HepG2 (cell line): ENCODE results near the gene ENTPD7. TPM values are rescaled to one million over a fixed set of nuclear protein-coding genes. Genes with fewer than 3 reads are reported as not detected.

ENCODE experiments used
- polyA plus RNA-seq, 8 experiments: library from polyadenylated mRNA; depleted of rRNA in 3 of 8; stranded (reverse) in 7 of 8; unstranded in 1 of 8; fragments of >200 nt; fragmentation: Illumina TruSeq in 4 of 8; extraction: Trizol in 4 of 8; gene quantifications; 2 replicates each; pipeline versions ENCODE4 v1.2.1 to v1.2.3, GENCODE V29; 2011 to 2016; ENCODE audit warnings: low read depth in 4 of 8, missing spikeins in 1 of 8, mixed read lengths in 1 of 8; ENCODE audit not compliant: insufficient read depth in 1 of 8
- small RNA-seq, 3 experiments: library from RNA; depleted of rRNA; stranded (forward); fragments of <200 nt; gene quantifications; one replicate each; pipeline ENCODE3, GENCODE V24; 2012; ENCODE audit warnings: low read depth in 2 of 3, low replicate concordance in 1 of 3; ENCODE audit not compliant: insufficient read length in 3 of 3, insufficient read depth in 2 of 3
- total RNA-seq, 5 experiments: library from RNA; depleted of rRNA; stranded (reverse); fragments of >200 nt; fragmentation: Illumina TruSeq; extraction: Trizol; gene quantifications; 2 replicates each; pipeline ENCODE4 v1.2.3, GENCODE V29; 2016; ENCODE audit warnings: low read depth in 1 of 5

ENTPD7 gene
- total and polyA plus RNA-seq, 2 of the 13 experiments (the other 11 are each of a cell fraction or from before 2014, with no cell fraction given), result 7.6 to 36.5 TPM

Small RNA genes within 50 kb of the gene (small RNA-seq; reads per million reads assigned to genes)
- gene AL133353.1, result 0 reads per million in 3 experiments

Other genes with a start within 250 kb of the ENTPD7 start
- 102 and 138 TPM in 2 replicates for gene GOT1, start 228.9 kb upstream of the ENTPD7 start, total RNA-seq (2016; rRNA removed; fragmentation: Illumina TruSeq; extraction: Trizol)
- 81.2 and 108 TPM in 2 replicates for gene GOT1, start 228.9 kb upstream of the ENTPD7 start, polyA plus RNA-seq (2011; rRNA removed)
- gene NKX2-3, start 126.6 kb upstream of the ENTPD7 start, total RNA-seq (2016; rRNA removed; fragmentation: Illumina TruSeq; extraction: Trizol), result not detected in 2 replicates
- not detected in 2 replicates for gene NKX2-3, start 126.6 kb upstream of the ENTPD7 start, polyA plus RNA-seq (2011; rRNA removed)
- gene SLC25A28, start 39.1 kb upstream of the ENTPD7 start, total RNA-seq (2016; rRNA removed; fragmentation: Illumina TruSeq; extraction: Trizol), result 7.5 and 15.2 TPM in 2 replicates
- 41.0 and 48.5 TPM in 2 replicates for gene SLC25A28, start 39.1 kb upstream of the ENTPD7 start, polyA plus RNA-seq (2011; rRNA removed)
- 44.7 and 59.4 TPM in 2 replicates for gene COX15, start 72.6 kb downstream of the ENTPD7 start, total RNA-seq (2016; rRNA removed; fragmentation: Illumina TruSeq; extraction: Trizol)
- 17.4 and 19.2 TPM in 2 replicates for gene COX15, start 72.6 kb downstream of the ENTPD7 start, polyA plus RNA-seq (2011; rRNA removed)
- 25.8 and 36.5 TPM in 2 replicates for gene CUTC, start 72.7 kb downstream of the ENTPD7 start, total RNA-seq (2016; rRNA removed; fragmentation: Illumina TruSeq; extraction: Trizol)
- gene CUTC, start 72.7 kb downstream of the ENTPD7 start, polyA plus RNA-seq (2011; rRNA removed), result 17.7 and 22.3 TPM in 2 replicates
- 69.6 and 181 TPM in 2 replicates for gene ABCC2, start 123.1 kb downstream of the ENTPD7 start, total RNA-seq (2016; rRNA removed; fragmentation: Illumina TruSeq; extraction: Trizol)
- gene ABCC2, start 123.1 kb downstream of the ENTPD7 start, polyA plus RNA-seq (2011; rRNA removed), result 494 and 497 TPM in 2 replicates